ENCODE data around the gene JMJD7. TPM values are rescaled to one million over a fixed set of nuclear protein-coding genes. Genes with fewer than 3 reads are reported as not detected.
A peak's percentile ranks its signal among the peaks of the same experiment; 100 is the strongest.

The JMJD7 gene
- total RNA-seq, 4 donors from 2014 or later = 6.1 to 12.8 (median 9.3) TPM

DNA sequence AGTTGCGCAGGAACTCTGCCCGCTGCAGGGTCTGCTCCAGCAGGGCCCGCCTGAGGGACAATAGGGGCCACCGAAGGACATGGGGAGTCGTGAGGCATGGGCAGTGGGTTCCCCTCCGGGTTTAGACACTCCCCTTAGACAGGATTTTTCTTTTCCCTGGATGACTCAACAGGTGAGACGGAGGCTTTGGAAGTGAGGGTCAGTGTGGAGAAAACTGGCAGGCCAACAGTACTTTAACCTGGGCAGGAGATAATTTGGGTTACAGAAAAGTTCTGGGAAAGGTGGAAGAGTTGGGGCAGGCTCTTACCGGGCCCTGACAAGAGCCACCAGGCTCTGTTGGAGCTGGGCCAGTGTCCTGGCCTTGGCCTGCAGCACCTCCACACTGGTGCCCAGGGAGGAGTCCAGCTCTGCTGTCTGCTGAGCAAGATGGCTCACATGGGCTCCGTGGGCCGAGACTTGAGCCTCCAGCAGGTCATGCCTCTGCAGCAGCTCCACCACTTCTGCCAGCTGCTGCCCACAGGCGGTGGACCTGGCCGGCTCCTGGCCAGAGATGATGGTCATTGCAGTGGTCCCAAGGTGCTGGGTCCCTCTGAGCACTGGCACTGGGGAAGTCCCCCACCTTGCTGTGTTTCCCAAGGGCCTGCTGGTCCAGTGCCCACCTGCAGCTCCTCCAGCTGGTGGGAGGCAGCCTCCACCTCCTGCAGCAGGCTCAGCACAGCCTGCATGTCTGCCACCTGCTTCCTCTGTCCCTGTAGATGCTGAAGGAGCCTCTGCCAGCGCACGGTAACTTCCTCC, 55.0 kb downstream of the JMJD7 start:
- Histone ChIP-seq H3K36me3 (no peaks in the 10 kb centered on the region), H3K4me3 (peak overlapping the region in 1 of 2 donors; percentile 47), H3K27me3 (peaks cover 26% of the 10 kb centered on the region), H3K4me1 (peaks cover 0 to 18% (median 11%) of the 10 kb centered on the region in 3 donors), H3K9me3 (no peaks in the 10 kb centered on the region), H3K27ac (no peak overlapping the region)
- TF ChIP-seq POLR2A (IDR thresholded peaks at IDR 0.05) (no peak), EP300 (IDR thresholded peaks at IDR 0.05) (no peak)
- no peak for ATAC-seq
- WGBS, 2 donors (ENCODE audit: low coverage in 1 of 2) = no CpG with 5 or more reads among the region's 14 CpGs

DNA sequence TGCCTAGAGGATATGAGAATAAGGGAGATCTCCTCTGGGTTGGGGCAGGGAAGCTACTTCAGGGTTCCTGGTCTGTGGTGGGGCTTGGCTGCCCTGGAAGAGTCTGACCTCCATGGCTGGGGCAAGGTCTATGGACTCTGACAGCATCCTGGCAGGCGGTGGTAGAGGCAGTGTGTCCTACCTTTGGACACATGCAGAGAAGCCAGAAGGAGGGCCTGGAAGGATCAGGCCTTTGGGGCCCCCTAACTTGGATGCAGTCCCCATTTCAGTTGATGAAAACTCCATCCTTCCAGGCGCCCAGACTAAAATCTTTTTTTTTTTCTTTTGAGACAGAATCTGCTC, 55.6 kb downstream of the JMJD7 start:
- H3K27me3 ChIP-seq = peaks cover 26% of the 10 kb centered on the region
- H3K27ac ChIP-seq = no peak overlapping the region
- H3K4me3 ChIP-seq = no peak overlapping the region
- H3K36me3 ChIP-seq = no peaks in the 10 kb centered on the region
- whole genome bisulfite sequencing, 2 donors (ENCODE audit: low coverage in 1 of 2) = 100% methylated on average over 2 of the region's 2 CpGs; no CpG with 5 or more reads in 1 of the 2 donors
- H3K4me1 ChIP-seq = peaks cover 0 to 18% (median 11%) of the 10 kb centered on the region in 3 donors
- TF ChIP-seq POLR2A (IDR thresholded peaks at IDR 0.05) (no peak), POLR2AphosphoS5 (IDR thresholded peaks at IDR 0.05) (no peak), EP300 (IDR thresholded peaks at IDR 0.05) (no peak)
- TF ChIP-seq, protein P1, sequence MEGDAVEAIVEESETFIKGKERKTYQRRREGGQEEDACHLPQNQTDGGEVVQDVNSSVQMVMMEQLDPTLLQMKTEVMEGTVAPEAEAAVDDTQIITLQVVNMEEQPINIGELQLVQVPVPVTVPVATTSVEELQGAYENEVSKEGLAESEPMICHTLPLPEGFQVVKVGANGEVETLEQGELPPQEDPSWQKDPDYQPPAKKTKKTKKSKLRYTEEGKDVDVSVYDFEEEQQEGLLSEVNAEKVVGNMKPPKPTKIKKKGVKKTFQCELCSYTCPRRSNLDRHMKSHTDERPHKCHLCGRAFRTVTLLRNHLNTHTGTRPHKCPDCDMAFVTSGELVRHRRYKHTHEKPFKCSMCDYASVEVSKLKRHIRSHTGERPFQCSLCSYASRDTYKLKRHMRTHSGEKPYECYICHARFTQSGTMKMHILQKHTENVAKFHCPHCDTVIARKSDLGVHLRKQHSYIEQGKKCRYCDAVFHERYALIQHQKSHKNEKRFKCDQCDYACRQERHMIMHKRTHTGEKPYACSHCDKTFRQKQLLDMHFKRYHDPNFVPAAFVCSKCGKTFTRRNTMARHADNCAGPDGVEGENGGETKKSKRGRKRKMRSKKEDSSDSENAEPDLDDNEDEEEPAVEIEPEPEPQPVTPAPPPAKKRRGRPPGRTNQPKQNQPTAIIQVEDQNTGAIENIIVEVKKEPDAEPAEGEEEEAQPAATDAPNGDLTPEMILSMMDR (IDR thresholded peaks at IDR 0.05) = no peak
- no peaks in the 10 kb centered on the region for H3K9me3 ChIP-seq
- no peak for ATAC-seq

DNA sequence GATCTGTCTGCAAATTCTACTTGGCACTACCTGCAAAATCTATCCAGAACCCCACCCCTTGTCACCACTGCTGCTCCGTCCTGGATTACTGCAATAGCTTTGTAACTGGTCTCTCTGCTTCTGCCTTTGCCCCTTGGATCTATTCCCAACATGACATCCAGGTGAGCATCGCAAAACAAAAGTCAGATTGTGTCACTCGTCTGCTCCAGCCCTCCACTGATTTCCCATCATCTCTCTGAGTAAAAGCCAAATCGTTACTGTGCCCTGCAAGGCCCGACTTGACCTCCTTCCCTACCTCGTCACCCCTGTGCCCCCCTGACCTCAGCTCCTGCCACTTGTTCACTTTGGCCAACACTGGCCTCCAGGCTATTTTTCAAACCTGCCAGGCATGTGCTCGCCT, 56.6 kb downstream of the JMJD7 start:
- Histone ChIP-seq H3K36me3 (no peaks in the 10 kb centered on the region), H3K27me3 (peaks cover 19% of the 10 kb centered on the region), H3K4me1 (peaks cover 0 to 18% (median 11%) of the 10 kb centered on the region in 3 donors), H3K4me3 (no peak overlapping the region), H3K9me3 (no peaks in the 10 kb centered on the region), H3K27ac (no peak overlapping the region)
- WGBS, 2 donors (ENCODE audit: low coverage in 1 of 2) = 92 to 97% methylated on average over 7 of the region's 7 CpGs
- TF ChIP-seq, protein P1 (IDR thresholded peaks at IDR 0.05) = no peak
- TF ChIP-seq POLR2A (IDR thresholded peaks at IDR 0.05) (no peak), POLR2AphosphoS5 (IDR thresholded peaks at IDR 0.05) (no peak), EP300 (IDR thresholded peaks at IDR 0.05) (no peak)
- no peak for ATAC-seq

DNA sequence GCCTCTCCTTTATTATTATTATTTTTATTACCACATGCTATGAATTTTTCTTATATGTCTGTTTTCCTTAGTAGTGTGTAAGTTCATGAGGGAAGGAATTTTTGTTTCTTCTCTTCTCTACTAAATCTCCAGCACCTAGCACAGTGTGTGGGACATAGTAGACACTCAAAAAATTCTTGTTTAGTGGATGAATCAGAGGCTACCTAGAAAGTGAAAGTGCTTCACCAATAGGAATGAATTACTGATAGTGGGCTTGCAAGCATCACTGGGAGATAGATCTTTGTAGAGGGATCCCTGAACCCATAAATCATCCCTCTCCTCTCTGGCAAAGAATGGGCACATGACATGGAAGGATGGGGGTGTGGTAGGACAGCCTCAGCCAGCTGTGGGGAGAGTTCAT, 57.4 kb downstream of the JMJD7 start:
- Histone ChIP-seq H3K36me3 (no peaks in the 10 kb centered on the region), H3K4me1 (peaks cover 0 to 18% (median 11%) of the 10 kb centered on the region in 3 donors), H3K27ac (no peak overlapping the region), H3K9me3 (no peaks in the 10 kb centered on the region), H3K27me3 (peaks cover 10% of the 10 kb centered on the region), H3K4me3 (no peak overlapping the region)
- ATAC-seq = no peak
- TF ChIP-seq POLR2AphosphoS5 (IDR thresholded peaks at IDR 0.05) = no peak
- no peak for TF ChIP-seq EP300 (IDR thresholded peaks at IDR 0.05)
- TF ChIP-seq, protein P1 (IDR thresholded peaks at IDR 0.05) = no peak
- no peak for TF ChIP-seq POLR2A (IDR thresholded peaks at IDR 0.05)

DNA sequence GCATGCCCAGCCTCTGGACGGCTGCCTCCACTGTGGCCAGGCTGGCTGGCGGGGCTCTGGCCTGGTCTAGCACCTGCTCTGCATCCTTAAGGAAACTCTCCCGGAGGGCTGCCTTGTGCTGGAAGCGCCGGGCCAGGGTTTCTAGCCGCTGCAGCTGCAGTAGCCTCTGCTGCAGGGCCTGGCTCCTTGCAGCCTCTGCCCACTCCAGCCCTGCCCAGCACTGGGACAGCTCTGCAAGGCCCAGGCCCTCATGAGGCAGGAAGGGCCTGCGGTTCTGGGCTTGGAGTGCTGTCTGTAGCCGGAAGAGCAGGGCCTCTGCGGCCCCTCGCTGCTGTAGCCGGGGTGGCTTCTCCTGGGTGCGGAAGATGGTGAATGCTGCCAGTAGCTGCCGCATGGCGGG, 57.9 kb downstream of the JMJD7 start:
- Histone ChIP-seq H3K4me1 (peaks cover 0 to 18% (median 11%) of the 10 kb centered on the region in 3 donors), H3K27ac (no peak overlapping the region), H3K4me3 (no peak overlapping the region), H3K36me3 (no peaks in the 10 kb centered on the region), H3K9me3 (no peaks in the 10 kb centered on the region), H3K27me3 (peaks cover 8% of the 10 kb centered on the region)
- TF ChIP-seq, protein P1 (IDR thresholded peaks at IDR 0.05) = no peak
- TF ChIP-seq POLR2AphosphoS5 (IDR thresholded peaks at IDR 0.05) (no peak), POLR2A (IDR thresholded peaks at IDR 0.05) (no peak), EP300 (IDR thresholded peaks at IDR 0.05) (no peak)
- no peak for ATAC-seq
- no CpG with 5 or more reads among the region's 14 CpGs for WGBS, 2 donors (ENCODE audit: low coverage in 1 of 2)
